ENCODE results near the gene C10orf62. TPM values are rescaled to one million over a fixed set of nuclear protein-coding genes. Genes with fewer than 3 reads are reported as not detected.

Gene C10orf62
- total RNA-seq, 1 donor from 2014 or later = 0.48 TPM

Other genes with a start within 250 kb of the C10orf62 start
- gene RRP12, start 188.4 kb upstream of the C10orf62 start, total RNA-seq = 10.9 TPM
- 187 TPM for gene PGAM1, start 163.5 kb upstream of the C10orf62 start, total RNA-seq
- gene EXOSC1, start 143.7 kb upstream of the C10orf62 start, total RNA-seq = 14.5 TPM
- gene ZDHHC16, start 143.5 kb upstream of the C10orf62 start, total RNA-seq = 18.5 TPM
- 34.0 TPM for gene MMS19, start 91.3 kb upstream of the C10orf62 start, total RNA-seq
- gene UBTD1, start 90.8 kb upstream of the C10orf62 start, total RNA-seq = 26.7 TPM
- 152 TPM for gene ANKRD2, start 16.9 kb upstream of the C10orf62 start, total RNA-seq
- 18.7 TPM for gene HOGA1, start 5.3 kb upstream of the C10orf62 start, total RNA-seq
- gene MORN4, start 43.8 kb downstream of the C10orf62 start, total RNA-seq = 8.1 TPM
- gene PI4K2A, start 51.0 kb downstream of the C10orf62 start, total RNA-seq = 9.9 TPM
- gene AVPI1, start 97.5 kb downstream of the C10orf62 start, total RNA-seq = 7.9 TPM
- gene MARVELD1, start 124.0 kb downstream of the C10orf62 start, total RNA-seq = 6.4 TPM
- gene ZFYVE27, start 147.4 kb downstream of the C10orf62 start, total RNA-seq = 10.6 TPM
- gene SFRP5, start 182.3 kb downstream of the C10orf62 start, total RNA-seq = 2.1 TPM